Measurements from ENCODE around the gene FIBIN. TPM values are rescaled to one million over a fixed set of nuclear protein-coding genes. Genes with fewer than 3 reads are reported as not detected.
A peak's percentile ranks its signal among the peaks of the same experiment; 100 is the strongest.
"Not testable (repeated sequence)": the region's sequence is repeated elsewhere in the genome, so short reads cannot be mapped to it uniquely, and the experiment has no call there.

The FIBIN gene
- total RNA-seq, 1 experiment from 2014 or later, result 0.37 TPM

DNA sequence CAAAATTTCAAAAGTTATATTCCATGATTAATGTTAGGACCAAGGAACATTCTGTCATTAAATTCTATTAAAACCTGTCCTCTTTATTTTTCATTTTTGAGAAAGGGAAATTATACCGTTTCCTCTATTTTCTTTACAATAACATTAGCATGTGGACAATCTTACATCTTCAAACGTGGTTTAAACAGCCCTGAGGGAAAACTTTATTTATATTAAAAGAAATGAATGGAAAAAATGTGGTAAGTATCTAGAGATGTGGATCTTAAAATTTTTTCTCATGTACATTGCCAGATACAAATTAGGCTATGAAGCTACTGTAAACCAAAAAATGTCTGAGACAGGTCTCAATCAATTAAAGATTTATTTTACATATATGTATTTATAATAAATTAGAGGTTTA, 18.9 kb upstream of the FIBIN start:
- Mint-ChIP-seq H3K4me3 (no peak overlapping the region), H3K27me3 (ENCODE audit: low read depth) (no peaks in the 10 kb centered on the region), H3K36me3 (peaks cover 10% of the 10 kb centered on the region), H3K4me1 (peaks cover 2% of the 10 kb centered on the region; the same call in 1 of the 2 replicates), H3K27ac (no peak overlapping the region), H3K9me3 (peaks cover 12% of the 10 kb centered on the region)
- DNase-seq (ENCODE audit: low spot score) (no peak), ATAC-seq (no peak)
- TF ChIP-seq ZNF219 (CRISPR knock-in tag; IDR thresholded peaks at IDR 0.05; ENCODE audit: borderline replicate concordance), result no peak
- TF ChIP-seq FOXJ3 (CRISPR knock-in tag; IDR thresholded peaks at IDR 0.05; ENCODE audit: borderline replicate concordance), result no peak
- TF ChIP-seq, protein P1, sequence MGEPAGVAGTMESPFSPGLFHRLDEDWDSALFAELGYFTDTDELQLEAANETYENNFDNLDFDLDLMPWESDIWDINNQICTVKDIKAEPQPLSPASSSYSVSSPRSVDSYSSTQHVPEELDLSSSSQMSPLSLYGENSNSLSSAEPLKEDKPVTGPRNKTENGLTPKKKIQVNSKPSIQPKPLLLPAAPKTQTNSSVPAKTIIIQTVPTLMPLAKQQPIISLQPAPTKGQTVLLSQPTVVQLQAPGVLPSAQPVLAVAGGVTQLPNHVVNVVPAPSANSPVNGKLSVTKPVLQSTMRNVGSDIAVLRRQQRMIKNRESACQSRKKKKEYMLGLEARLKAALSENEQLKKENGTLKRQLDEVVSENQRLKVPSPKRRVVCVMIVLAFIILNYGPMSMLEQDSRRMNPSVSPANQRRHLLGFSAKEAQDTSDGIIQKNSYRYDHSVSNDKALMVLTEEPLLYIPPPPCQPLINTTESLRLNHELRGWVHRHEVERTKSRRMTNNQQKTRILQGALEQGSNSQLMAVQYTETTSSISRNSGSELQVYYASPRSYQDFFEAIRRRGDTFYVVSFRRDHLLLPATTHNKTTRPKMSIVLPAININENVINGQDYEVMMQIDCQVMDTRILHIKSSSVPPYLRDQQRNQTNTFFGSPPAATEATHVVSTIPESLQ (CRISPR knock-in tag; IDR thresholded peaks at IDR 0.05), result no peak
- ChIA-PET CTCF (no interaction called here), POLR2A (no interaction called here)

DNA sequence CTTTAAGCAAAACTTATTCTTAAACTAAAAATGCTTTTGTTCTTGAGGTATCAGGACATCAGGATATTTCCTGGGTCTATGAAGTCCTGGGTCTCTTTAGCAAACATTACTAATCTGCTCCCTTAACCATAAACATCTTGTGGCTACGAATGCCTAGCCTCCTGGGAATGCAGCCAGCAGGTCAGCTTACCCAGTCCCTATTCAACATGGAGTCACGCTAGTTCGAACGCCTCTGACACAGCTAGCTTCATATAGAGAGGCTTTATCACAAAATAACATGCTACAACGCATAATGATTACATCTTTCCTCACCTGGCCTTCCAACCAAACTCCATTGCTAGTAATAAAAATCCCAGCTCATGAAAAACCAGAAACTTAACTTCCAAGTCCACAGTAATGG, 17.5 kb upstream of the FIBIN start:
- ATAC-seq (no peak), DNase-seq (ENCODE audit: low spot score) (no peak)
- Mint-ChIP-seq H3K4me1 (peaks cover 2% of the 10 kb centered on the region; the same call in 1 of the 2 replicates), H3K9me3 (peaks cover 23% of the 10 kb centered on the region), H3K36me3 (peaks cover 16% of the 10 kb centered on the region), H3K27me3 (ENCODE audit: low read depth) (no peaks in the 10 kb centered on the region), H3K4me3 (no peak overlapping the region), H3K27ac (no peak overlapping the region)
- TF ChIP-seq FOXK1 (CRISPR knock-in tag; IDR thresholded peaks at IDR 0.05) (no peak), ZNF263 (CRISPR knock-in tag; IDR thresholded peaks at IDR 0.05; ENCODE audit: low read depth) (no peak), KAT7 (CRISPR knock-in tag; IDR thresholded peaks at IDR 0.05; ENCODE audit: borderline replicate concordance) (no peak), ESRRA (CRISPR knock-in tag; IDR thresholded peaks at IDR 0.05; ENCODE audit: borderline replicate concordance) (no peak), ZNF423 (CRISPR knock-in tag; IDR thresholded peaks at IDR 0.05) (no peak), MYBL2 (CRISPR knock-in tag; IDR thresholded peaks at IDR 0.05) (no peak)
- TF ChIP-seq, protein P2, sequence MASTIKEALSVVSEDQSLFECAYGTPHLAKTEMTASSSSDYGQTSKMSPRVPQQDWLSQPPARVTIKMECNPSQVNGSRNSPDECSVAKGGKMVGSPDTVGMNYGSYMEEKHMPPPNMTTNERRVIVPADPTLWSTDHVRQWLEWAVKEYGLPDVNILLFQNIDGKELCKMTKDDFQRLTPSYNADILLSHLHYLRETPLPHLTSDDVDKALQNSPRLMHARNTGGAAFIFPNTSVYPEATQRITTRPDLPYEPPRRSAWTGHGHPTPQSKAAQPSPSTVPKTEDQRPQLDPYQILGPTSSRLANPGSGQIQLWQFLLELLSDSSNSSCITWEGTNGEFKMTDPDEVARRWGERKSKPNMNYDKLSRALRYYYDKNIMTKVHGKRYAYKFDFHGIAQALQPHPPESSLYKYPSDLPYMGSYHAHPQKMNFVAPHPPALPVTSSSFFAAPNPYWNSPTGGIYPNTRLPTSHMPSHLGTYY (CRISPR knock-in tag; IDR thresholded peaks at IDR 0.05), result no peak
- POLR2A ChIA-PET, result no interaction called here
- CTCF ChIA-PET, result interaction anchor here (0.8 kb wide), 1 partner anchor 12 kb away, joined by 3 read pairs; no protein-coding TSS in a partner anchor

DNA sequence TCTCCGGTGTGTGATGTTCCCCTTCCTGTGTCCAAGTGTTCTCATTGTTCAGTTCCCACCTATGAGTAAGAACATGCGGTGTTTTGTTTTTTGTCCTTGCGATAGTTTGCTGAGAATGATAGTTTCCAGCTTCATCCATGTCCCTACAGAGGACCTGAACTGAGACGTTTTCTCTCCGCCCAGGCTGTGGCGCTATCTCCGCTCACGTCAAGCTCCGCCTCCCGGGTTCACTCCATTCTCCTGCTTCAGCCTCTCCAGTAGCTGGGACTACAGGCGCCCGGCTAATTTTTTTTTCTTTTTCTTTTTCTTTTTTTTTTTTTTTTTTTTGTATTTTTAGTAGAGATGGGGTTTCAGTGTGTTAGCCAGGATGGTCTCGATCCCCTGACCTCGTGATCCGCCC, 16.7 kb upstream of the FIBIN start:
- Mint-ChIP-seq H3K36me3 (peaks cover 16% of the 10 kb centered on the region), H3K9me3 (peaks cover 31% of the 10 kb centered on the region)
- not testable (repeated sequence) for H3K27me3 Mint-ChIP-seq (ENCODE audit: low read depth); H3K27ac Mint-ChIP-seq; H3K4me3 Mint-ChIP-seq; H3K4me1 Mint-ChIP-seq
- peak; percentile 99 for ATAC-seq
- CTCF ChIA-PET, result interaction anchor here (0.7 to 1.1 kb wide), 4 partner anchors 11 to 444 kb away, joined by 3 read pairs; no protein-coding TSS in a partner anchor
- POLR2A ChIA-PET, result interaction anchor here (0.6 kb wide), 1 partner anchor 1800 kb away, joined by 4 read pairs; no protein-coding TSS in a partner anchor
- peak; percentile 68 for DNase-seq (ENCODE audit: low spot score)

DNA sequence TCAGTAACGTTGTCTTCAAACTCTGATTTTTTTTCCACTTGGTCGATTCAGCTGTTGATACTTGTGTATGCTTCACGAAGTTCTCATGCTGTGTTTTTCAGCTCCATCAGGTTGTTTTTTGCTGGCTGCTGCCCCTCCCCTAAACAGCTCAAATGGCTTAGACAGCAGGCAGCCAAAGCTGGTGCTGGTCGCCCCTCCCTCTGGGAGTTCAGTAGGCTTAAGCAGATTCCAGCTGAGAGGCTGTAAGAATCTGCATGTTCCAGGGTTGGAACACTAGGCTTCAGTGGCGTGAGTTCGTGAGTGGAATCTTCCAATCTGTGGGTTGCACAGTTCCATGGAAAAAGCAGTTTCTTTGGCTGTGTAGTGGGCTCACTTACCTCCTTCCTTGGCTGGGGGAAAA, 10.3 kb upstream of the FIBIN start:
- Mint-ChIP-seq H3K4me1 (peaks cover 4% of the 10 kb centered on the region), H3K9me3 (peaks cover 48% of the 10 kb centered on the region), H3K36me3 (peaks cover 26% of the 10 kb centered on the region), H3K27me3 (ENCODE audit: low read depth) (no peaks in the 10 kb centered on the region), H3K4me3 (no peak overlapping the region), H3K27ac (no peak overlapping the region)
- ChIA-PET POLR2A (no interaction called here), CTCF (no interaction called here)
- peak; percentile 68 for ATAC-seq
- peak; percentile 23 for DNase-seq (ENCODE audit: low spot score)
- TF ChIP-seq NFATC4 (CRISPR knock-in tag; IDR thresholded peaks at IDR 0.05), result no peak
- no peak for TF ChIP-seq EMX1 (CRISPR knock-in tag; IDR thresholded peaks at IDR 0.05)
- TF ChIP-seq, protein P3, sequence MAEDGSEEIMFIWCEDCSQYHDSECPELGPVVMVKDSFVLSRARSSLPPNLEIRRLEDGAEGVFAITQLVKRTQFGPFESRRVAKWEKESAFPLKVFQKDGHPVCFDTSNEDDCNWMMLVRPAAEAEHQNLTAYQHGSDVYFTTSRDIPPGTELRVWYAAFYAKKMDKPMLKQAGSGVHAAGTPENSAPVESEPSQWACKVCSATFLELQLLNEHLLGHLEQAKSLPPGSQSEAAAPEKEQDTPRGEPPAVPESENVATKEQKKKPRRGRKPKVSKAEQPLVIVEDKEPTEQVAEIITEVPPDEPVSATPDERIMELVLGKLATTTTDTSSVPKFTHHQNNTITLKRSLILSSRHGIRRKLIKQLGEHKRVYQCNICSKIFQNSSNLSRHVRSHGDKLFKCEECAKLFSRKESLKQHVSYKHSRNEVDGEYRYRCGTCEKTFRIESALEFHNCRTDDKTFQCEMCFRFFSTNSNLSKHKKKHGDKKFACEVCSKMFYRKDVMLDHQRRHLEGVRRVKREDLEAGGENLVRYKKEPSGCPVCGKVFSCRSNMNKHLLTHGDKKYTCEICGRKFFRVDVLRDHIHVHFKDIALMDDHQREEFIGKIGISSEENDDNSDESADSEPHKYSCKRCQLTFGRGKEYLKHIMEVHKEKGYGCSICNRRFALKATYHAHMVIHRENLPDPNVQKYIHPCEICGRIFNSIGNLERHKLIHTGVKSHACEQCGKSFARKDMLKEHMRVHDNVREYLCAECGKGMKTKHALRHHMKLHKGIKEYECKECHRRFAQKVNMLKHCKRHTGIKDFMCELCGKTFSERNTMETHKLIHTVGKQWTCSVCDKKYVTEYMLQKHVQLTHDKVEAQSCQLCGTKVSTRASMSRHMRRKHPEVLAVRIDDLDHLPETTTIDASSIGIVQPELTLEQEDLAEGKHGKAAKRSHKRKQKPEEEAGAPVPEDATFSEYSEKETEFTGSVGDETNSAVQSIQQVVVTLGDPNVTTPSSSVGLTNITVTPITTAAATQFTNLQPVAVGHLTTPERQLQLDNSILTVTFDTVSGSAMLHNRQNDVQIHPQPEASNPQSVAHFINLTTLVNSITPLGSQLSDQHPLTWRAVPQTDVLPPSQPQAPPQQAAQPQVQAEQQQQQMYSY (CRISPR knock-in tag; IDR thresholded peaks at IDR 0.05), result no peak
- TF ChIP-seq, protein P4, sequence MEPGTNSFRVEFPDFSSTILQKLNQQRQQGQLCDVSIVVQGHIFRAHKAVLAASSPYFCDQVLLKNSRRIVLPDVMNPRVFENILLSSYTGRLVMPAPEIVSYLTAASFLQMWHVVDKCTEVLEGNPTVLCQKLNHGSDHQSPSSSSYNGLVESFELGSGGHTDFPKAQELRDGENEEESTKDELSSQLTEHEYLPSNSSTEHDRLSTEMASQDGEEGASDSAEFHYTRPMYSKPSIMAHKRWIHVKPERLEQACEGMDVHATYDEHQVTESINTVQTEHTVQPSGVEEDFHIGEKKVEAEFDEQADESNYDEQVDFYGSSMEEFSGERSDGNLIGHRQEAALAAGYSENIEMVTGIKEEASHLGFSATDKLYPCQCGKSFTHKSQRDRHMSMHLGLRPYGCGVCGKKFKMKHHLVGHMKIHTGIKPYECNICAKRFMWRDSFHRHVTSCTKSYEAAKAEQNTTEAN (CRISPR knock-in tag; IDR thresholded peaks at IDR 0.05), result no peak
- TF ChIP-seq, protein P5, sequence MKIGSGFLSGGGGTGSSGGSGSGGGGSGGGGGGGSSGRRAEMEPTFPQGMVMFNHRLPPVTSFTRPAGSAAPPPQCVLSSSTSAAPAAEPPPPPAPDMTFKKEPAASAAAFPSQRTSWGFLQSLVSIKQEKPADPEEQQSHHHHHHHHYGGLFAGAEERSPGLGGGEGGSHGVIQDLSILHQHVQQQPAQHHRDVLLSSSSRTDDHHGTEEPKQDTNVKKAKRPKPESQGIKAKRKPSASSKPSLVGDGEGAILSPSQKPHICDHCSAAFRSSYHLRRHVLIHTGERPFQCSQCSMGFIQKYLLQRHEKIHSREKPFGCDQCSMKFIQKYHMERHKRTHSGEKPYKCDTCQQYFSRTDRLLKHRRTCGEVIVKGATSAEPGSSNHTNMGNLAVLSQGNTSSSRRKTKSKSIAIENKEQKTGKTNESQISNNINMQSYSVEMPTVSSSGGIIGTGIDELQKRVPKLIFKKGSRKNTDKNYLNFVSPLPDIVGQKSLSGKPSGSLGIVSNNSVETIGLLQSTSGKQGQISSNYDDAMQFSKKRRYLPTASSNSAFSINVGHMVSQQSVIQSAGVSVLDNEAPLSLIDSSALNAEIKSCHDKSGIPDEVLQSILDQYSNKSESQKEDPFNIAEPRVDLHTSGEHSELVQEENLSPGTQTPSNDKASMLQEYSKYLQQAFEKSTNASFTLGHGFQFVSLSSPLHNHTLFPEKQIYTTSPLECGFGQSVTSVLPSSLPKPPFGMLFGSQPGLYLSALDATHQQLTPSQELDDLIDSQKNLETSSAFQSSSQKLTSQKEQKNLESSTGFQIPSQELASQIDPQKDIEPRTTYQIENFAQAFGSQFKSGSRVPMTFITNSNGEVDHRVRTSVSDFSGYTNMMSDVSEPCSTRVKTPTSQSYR (CRISPR knock-in tag; IDR thresholded peaks at IDR 0.05), result no peak
- TF ChIP-seq, protein P6, sequence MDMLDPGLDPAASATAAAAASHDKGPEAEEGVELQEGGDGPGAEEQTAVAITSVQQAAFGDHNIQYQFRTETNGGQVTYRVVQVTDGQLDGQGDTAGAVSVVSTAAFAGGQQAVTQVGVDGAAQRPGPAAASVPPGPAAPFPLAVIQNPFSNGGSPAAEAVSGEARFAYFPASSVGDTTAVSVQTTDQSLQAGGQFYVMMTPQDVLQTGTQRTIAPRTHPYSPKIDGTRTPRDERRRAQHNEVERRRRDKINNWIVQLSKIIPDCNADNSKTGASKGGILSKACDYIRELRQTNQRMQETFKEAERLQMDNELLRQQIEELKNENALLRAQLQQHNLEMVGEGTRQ (CRISPR knock-in tag; IDR thresholded peaks at IDR 0.05), result no peak
- no peak for TF ChIP-seq ETV6 (CRISPR knock-in tag; IDR thresholded peaks at IDR 0.05)
